Stimulated activated naive B cell treated with anti-CD40 and anti-IgM and Interleukin-4, amounts not matched to agents 10 μg/mL and 1 μg/mL and 100 μg/mL, for 72 hours (primary cell): ENCODE results near the gene UBE2H.

Experiments
- ATAC-seq, 2 donors: fragments of 150-1000 bp; cut with Tn5 transposase; replicated peaks; 2 replicates each; pipeline ENCODE4 v1.10.0; 2021; ENCODE audit warnings: moderate library complexity in 1 of 2
- DNase-seq: peaks from one replicate; pipeline ENCODE4 v3.0.0; 2021
- H3K27ac Mint-ChIP-seq: one replicate; pipeline ENCODE4 v1.8.0; 2022; ENCODE audit warnings: mild to moderate bottlenecking, mixed read lengths
- H3K27me3 Mint-ChIP-seq, 2 donors: one replicate each; pipeline ENCODE4 v1.8.0; 2022; ENCODE audit warnings: mixed read lengths in 2 of 2
- H3K36me3 Mint-ChIP-seq, 2 donors: one replicate each; pipeline ENCODE4 v1.8.0; 2022; ENCODE audit warnings: mixed read lengths in 2 of 2, mild to moderate bottlenecking in 1 of 2
- H3K4me1 Mint-ChIP-seq, 2 donors: one replicate each; pipeline ENCODE4 v1.8.0; 2022; ENCODE audit warnings: mixed read lengths in 2 of 2, mild to moderate bottlenecking in 1 of 2
- H3K4me3 Mint-ChIP-seq, 2 donors: one replicate each; pipeline ENCODE4 v1.8.0; 2022; ENCODE audit warnings: mild to moderate bottlenecking in 2 of 2, mixed read lengths in 2 of 2, moderate library complexity in 1 of 2
- H3K9me3 Mint-ChIP-seq, 2 donors: one replicate each; pipeline ENCODE4 v1.8.0; 2022; ENCODE audit warnings: mixed read lengths in 2 of 2, mild to moderate bottlenecking in 1 of 2

UBE2H gene

DNA sequence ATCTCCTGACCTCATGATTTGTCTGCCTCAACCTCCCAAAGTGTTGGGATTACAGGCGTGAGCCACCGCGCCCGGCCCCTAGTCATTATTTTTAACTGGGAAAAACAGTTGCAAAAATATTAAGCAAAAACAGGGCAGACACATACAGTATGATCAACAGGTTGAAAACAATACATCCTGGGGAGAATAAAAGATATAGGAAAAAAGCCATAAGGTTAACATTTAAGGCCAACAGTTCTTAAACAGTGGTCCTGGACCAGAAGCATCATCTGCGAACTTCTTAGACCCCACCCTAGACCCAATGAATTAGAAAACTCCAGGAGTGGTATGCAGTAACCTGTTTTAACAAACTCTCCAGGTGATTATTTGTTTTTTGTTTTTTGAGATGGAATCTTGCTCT lies 6.5 kb downstream of the UBE2H start:
- Mint-ChIP-seq H3K27ac (no peak overlapping the region), H3K4me3 (no peak overlapping the region), H3K4me1 (peaks cover 6 to 8% of the 10 kb centered on the region in 2 donors), H3K36me3 (peaks cover 10 to 14% of the 10 kb centered on the region in 2 donors), H3K27me3 (no peaks in the 10 kb centered on the region), H3K9me3 (no peaks in the 10 kb centered on the region)
- DNase-seq (no peak), ATAC-seq (no peak)

GRCh38 chr7:129943352-129943751 lies 9.4 kb downstream of the UBE2H start:
- H3K4me1 Mint-ChIP-seq: peaks cover 10 to 13% of the 10 kb centered on the region in 2 donors
- DNase-seq: no peak
- no peak overlapping the region for H3K27ac Mint-ChIP-seq
- no peaks in the 10 kb centered on the region for H3K27me3 Mint-ChIP-seq
- no peaks in the 10 kb centered on the region for H3K9me3 Mint-ChIP-seq
- ATAC-seq: no peak
- peaks cover 10 to 14% of the 10 kb centered on the region in 2 donors for H3K36me3 Mint-ChIP-seq
- no peak overlapping the region for H3K4me3 Mint-ChIP-seq

DNA sequence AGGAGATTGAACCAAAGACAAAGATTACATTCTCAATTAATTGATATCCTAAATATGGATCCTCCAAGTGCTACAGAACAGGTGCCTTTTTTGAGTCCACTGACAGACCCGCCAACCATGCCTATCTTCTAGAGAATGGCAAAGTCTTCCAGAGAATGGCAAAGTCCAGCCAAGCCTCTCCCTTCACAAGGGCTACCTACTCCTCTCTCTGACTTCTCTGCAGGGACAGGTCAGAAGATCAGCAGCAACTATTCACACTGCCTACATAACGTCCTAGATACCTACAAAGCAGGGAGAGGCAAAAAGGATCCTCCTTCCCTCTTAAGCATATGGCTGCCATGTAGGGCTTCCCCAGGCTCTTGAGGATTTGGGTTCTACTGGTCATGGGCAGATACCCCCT lies 12.4 kb downstream of the UBE2H start:
- ATAC-seq (no peak), DNase-seq (no peak)
- Mint-ChIP-seq H3K9me3 (no peaks in the 10 kb centered on the region), H3K27ac (no peak overlapping the region), H3K27me3 (no peaks in the 10 kb centered on the region), H3K4me1 (peaks cover 10 to 17% of the 10 kb centered on the region in 2 donors), H3K4me3 (no peak overlapping the region), H3K36me3 (peaks cover 14% of the 10 kb centered on the region in 2 donors)

GRCh38 chr7:129939881-129940280 lies 12.9 kb downstream of the UBE2H start:
- no peaks in the 10 kb centered on the region for H3K9me3 Mint-ChIP-seq
- peaks cover 9 to 12% of the 10 kb centered on the region in 2 donors for H3K36me3 Mint-ChIP-seq
- no peak overlapping the region for H3K4me3 Mint-ChIP-seq
- H3K27me3 Mint-ChIP-seq: no peaks in the 10 kb centered on the region
- H3K27ac Mint-ChIP-seq: no peak overlapping the region
- H3K4me1 Mint-ChIP-seq: peaks cover 10 to 17% of the 10 kb centered on the region in 2 donors
- DNase-seq (no peak), ATAC-seq (no peak)

DNA sequence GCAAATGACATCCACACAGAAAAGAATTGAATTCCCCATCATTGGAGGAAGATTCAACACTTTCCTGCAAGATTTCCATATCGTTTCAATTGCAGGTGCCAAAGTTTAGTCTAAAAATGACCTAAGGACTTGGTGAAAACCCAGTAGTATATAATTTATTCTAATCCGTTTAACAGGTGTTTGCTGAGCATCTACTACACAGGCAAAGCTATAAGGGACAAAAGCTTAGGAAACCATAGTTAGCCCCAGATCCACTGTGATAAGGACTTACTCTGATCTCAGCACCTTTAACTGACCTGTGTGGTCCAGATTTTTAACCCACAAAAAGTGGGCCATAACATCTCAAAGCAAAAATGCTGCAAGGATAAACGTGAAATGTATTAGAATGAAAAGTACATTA lies 19.1 kb downstream of the UBE2H start:
- Mint-ChIP-seq H3K27me3 (no peaks in the 10 kb centered on the region), H3K4me3 (no peak overlapping the region), H3K36me3 (peaks cover 7% of the 10 kb centered on the region in 2 donors), H3K27ac (peak overlapping the region; percentile 56), H3K9me3 (no peaks in the 10 kb centered on the region), H3K4me1 (peaks cover 9 to 31% of the 10 kb centered on the region in 2 donors)
- ATAC-seq (no peak), DNase-seq (no peak)

DNA sequence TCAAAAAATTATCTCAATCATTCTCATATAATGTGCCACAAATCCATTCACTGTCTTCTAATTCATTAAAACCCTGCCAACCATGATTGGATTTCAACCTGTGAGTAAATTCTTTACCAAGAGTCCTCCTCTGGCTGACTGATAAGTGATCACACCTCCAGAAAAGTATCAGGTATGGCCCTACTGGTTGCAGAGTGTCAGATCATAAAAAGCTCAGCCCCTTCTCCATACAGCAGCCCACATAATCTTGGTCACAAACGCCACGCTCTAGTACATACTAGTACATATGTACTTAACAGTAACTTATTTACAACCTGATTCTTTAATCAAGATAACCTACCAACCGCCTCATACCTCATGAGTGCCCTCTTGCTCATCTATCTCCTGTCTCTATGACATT lies 26.1 kb downstream of the UBE2H start:
- Mint-ChIP-seq H3K9me3 (no peaks in the 10 kb centered on the region), H3K4me3 (no peak overlapping the region), H3K4me1 (peaks cover 12 to 28% of the 10 kb centered on the region in 2 donors), H3K27me3 (no peaks in the 10 kb centered on the region), H3K27ac (no peak overlapping the region), H3K36me3 (peaks cover 4 to 14% of the 10 kb centered on the region in 2 donors)
- DNase-seq: no peak
- ATAC-seq: no peak

- no peaks in the 10 kb centered on the region for H3K9me3 Mint-ChIP-seq
- no peak for DNase-seq
- peaks cover 4 to 18% of the 10 kb centered on the region in 2 donors for H3K36me3 Mint-ChIP-seq
- no peak overlapping the region for H3K27ac Mint-ChIP-seq
- no peak overlapping the region for H3K4me3 Mint-ChIP-seq
- peaks cover 12 to 28% of the 10 kb centered on the region in 2 donors for H3K4me1 Mint-ChIP-seq
- H3K27me3 Mint-ChIP-seq: no peaks in the 10 kb centered on the region
- ATAC-seq: no peak
Observed at GRCh38 chr7:129925416-129926002, 27.3 kb downstream of the UBE2H start.

DNA sequence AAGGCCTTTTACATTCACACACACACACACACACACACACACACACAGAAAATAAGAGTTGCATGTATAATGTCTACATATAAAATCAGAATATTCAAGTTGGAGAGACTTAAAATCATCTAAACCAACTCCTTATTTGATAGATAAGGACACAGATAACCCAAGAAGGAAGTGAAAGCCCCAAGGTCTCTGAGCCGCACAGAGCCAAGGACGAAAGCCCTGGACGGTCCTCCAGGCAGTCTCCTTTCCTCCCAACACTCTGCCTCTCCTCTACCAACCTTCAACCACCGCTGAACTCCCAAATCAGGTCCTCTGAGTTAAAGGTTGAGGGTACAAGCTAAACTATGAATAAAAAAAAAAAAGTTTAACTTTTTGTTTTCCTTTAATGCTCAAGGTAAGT lies 28.2 kb downstream of the UBE2H start:
- DNase-seq: no peak
- Mint-ChIP-seq H3K4me1 (peaks cover 13 to 30% of the 10 kb centered on the region in 2 donors), H3K9me3 (no peaks in the 10 kb centered on the region), H3K27me3 (no peaks in the 10 kb centered on the region), H3K36me3 (peaks cover 4 to 15% of the 10 kb centered on the region in 2 donors), H3K4me3 (no peak overlapping the region), H3K27ac (no peak overlapping the region)
- peak; percentile 61 to 85 for ATAC-seq

- Mint-ChIP-seq H3K9me3 (no peaks in the 10 kb centered on the region), H3K36me3 (peaks cover 0 to 15% of the 10 kb centered on the region in 2 donors), H3K4me3 (peak overlapping the region; percentile 39 to 63), H3K27me3 (no peaks in the 10 kb centered on the region), H3K27ac (peak overlapping the region; percentile 4), H3K4me1 (peaks cover 15 to 35% of the 10 kb centered on the region in 2 donors)
- DNase-seq (no peak), ATAC-seq (peak; percentile 63 to 83)
Observed at GRCh38 chr7:129923709-129924108, 29.1 kb downstream of the UBE2H start.

- DNase-seq (no peak), ATAC-seq (peak in 1 of 2 donors; percentile 39)
- H3K27me3 Mint-ChIP-seq: no peaks in the 10 kb centered on the region
- H3K4me1 Mint-ChIP-seq: peaks cover 23 to 50% of the 10 kb centered on the region in 2 donors
- H3K4me3 Mint-ChIP-seq: no peak overlapping the region
- H3K36me3 Mint-ChIP-seq: peaks cover 6 to 15% of the 10 kb centered on the region in 2 donors
- H3K27ac Mint-ChIP-seq: no peak overlapping the region
- H3K9me3 Mint-ChIP-seq: no peaks in the 10 kb centered on the region
Observed at GRCh38 chr7:129919492-129919891, 33.3 kb downstream of the UBE2H start.

GRCh38 chr7:129918922-129919321 lies 33.8 kb downstream of the UBE2H start:
- ATAC-seq (no peak), DNase-seq (no peak)
- H3K4me3 Mint-ChIP-seq: no peak overlapping the region
- peaks cover 24 to 49% of the 10 kb centered on the region in 2 donors for H3K4me1 Mint-ChIP-seq
- no peak overlapping the region for H3K27ac Mint-ChIP-seq
- H3K9me3 Mint-ChIP-seq: no peaks in the 10 kb centered on the region
- peaks cover 6 to 15% of the 10 kb centered on the region in 2 donors for H3K36me3 Mint-ChIP-seq
- no peaks in the 10 kb centered on the region for H3K27me3 Mint-ChIP-seq

GRCh38 chr7:129917934-129918333 lies 34.8 kb downstream of the UBE2H start:
- H3K4me1 Mint-ChIP-seq: peaks cover 20 to 43% of the 10 kb centered on the region in 2 donors
- peaks cover 6 to 15% of the 10 kb centered on the region in 2 donors for H3K36me3 Mint-ChIP-seq
- no peak for DNase-seq
- no peak overlapping the region for H3K4me3 Mint-ChIP-seq
- H3K27me3 Mint-ChIP-seq: no peaks in the 10 kb centered on the region
- ATAC-seq: no peak
- no peaks in the 10 kb centered on the region for H3K9me3 Mint-ChIP-seq
- H3K27ac Mint-ChIP-seq: no peak overlapping the region

- Mint-ChIP-seq H3K4me3 (no peak overlapping the region), H3K36me3 (peaks cover 13 to 29% of the 10 kb centered on the region in 2 donors), H3K27ac (peak overlapping the region; percentile 34), H3K27me3 (no peaks in the 10 kb centered on the region), H3K9me3 (no peaks in the 10 kb centered on the region), H3K4me1 (peaks cover 23 to 56% of the 10 kb centered on the region in 2 donors)
- ATAC-seq: no peak
- no peak for DNase-seq
Observed at GRCh38 chr7:129914536-129915272, 38.1 kb downstream of the UBE2H start.

GRCh38 chr7:129913428-129913827 lies 39.3 kb downstream of the UBE2H start:
- Mint-ChIP-seq H3K27me3 (no peaks in the 10 kb centered on the region), H3K9me3 (no peaks in the 10 kb centered on the region), H3K4me1 (peaks cover 24 to 61% of the 10 kb centered on the region in 2 donors), H3K27ac (peak overlapping the region; percentile 17), H3K36me3 (peaks cover 19 to 29% of the 10 kb centered on the region in 2 donors), H3K4me3 (no peak overlapping the region)
- DNase-seq (no peak), ATAC-seq (no peak)

- DNase-seq (no peak), ATAC-seq (no peak)
- Mint-ChIP-seq H3K36me3 (peaks cover 22 to 33% of the 10 kb centered on the region in 2 donors), H3K27me3 (no peaks in the 10 kb centered on the region), H3K9me3 (peaks cover 0 to 1% of the 10 kb centered on the region in 2 donors), H3K27ac (no peak overlapping the region), H3K4me1 (peaks cover 29 to 70% of the 10 kb centered on the region in 2 donors), H3K4me3 (no peak overlapping the region)
Observed at GRCh38 chr7:129911790-129912189, 41.0 kb downstream of the UBE2H start.
